GM19463 (cell line): ENCODE data around the gene ANKRD10.

Experiments used
- ATAC-seq: cut with Tn5 transposase; IDR thresholded peaks from one replicate; pipeline ENCODE4 v1.9.1; 2021; ENCODE audit warnings: mild to moderate bottlenecking, moderate library complexity; ENCODE audit not compliant: unreplicated experiment

ANKRD10 gene

DNA sequence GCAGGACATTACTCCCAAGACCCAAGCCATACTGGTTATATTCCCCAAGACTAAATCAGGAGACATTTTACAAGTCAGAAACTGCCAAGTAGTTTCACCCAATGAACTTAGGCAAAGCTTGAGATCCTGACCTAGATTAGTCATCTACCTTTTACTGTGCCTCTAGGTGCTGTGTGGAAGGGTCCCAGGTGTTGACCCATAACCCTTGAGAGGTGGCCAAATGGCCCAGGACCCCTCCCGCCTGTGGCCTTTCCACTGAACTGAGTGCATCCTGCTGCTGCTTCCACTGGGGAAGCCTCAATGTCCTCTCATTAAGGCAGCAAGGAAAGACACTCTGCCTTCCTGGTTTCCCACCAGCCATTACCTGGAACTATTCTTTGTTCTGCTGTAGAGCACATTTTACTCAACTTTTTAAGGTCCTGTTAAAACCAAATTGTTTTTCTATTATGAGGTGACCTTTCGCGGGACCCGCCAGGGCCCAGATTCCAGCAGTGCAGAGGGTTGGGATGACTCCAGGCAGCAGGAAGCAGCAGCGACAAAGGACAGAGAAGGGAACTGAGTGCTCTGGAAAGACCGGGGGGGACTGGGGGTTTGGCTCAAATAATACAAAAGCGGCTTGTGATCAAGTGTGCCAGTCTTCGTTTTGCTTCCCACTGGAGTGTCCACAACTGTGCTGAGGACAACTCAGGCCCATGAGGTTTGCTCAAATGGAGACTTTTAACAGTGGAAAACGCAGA lies 27.1 kb downstream of the ANKRD10 start:
- ATAC-seq: no peak

GRCh38 chr13:110886870-110887596 lies 27.8 kb downstream of the ANKRD10 start:
- no peak for ATAC-seq

DNA sequence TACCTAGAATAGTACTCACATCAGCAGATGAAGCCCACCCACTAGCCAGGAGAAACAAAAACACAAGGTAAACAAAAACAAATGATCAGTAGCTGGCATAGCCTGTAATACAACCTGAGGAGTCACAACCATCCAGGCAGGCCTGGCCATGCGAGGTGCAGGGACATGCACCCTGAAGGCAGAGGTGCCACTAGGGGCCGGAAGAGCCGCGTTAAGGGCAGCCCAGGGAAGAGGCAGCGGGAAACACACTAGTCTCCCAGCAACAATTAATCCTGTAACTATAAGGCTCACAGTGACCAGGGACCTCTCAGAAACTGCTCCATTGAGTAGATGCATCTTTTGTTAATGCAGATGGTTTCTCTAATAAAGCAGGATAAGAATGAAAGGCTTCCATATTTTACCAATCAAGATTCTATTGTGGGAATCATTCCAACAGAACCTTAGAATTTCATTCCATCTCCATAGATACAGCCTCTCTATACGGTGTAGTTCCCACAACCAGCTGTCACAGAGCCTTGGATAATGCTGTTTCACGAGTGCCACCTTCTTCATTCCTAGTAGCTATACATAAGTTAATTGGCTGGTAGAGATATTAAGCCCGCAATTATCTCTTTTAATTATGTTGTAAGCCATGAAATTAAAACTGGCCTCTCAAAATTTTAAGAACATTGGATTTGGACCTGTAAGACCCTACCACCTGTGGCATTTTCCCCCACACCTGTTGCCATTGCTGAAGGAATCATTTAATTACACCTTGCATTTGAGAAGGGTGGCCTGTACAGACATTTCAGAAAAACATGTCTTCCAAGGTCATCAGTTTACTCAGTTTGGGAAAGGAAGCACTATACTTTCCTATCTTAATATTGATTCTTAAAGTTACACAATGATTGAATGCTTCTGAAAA lies 28.7 kb downstream of the ANKRD10 start:
- ATAC-seq: no peak

GRCh38 chr13:110885516-110885915 lies 29.4 kb downstream of the ANKRD10 start:
- no peak for ATAC-seq

GRCh38 chr13:110884517-110884916 lies 30.4 kb downstream of the ANKRD10 start:
- no peak for ATAC-seq

DNA sequence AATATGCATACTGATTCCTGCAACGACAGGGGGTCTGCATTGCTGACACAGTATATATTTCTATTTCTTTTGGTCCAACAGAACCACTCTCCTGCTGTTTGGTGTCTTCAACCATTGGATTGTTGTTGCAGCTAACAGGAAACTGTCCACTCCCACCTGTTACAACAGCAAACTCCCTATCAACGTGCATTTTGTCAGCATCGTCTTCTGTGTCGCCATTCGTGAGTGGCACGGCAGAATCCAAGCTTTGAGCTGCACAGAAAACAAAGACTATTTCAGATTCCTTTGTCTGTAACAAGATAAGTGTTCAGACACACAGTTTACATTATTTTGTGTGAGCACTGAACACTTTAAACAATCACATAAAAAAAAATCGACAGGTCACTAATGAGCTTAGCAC lies 31.3 kb downstream of the ANKRD10 start:
- no peak for ATAC-seq

DNA sequence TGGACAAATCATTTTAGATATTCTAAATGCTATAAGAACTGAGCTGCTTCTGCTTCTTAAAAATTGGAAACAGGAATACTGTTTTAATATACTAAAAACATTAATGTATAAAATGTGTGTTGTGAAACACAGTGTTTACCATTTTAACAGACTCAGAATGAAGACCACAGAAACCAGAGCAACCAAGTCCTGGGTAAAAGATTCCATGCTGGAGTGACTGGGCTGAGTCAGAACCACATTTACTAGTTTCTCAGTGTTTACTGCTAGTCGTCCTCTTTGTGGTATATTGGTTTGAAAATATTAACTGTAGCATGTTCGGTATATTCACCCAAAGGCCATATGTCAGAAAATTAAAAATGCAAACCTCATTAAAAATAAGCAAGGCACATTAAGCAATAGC lies 31.9 kb downstream of the ANKRD10 start:
- no peak for ATAC-seq

GRCh38 chr13:110881839-110882627 lies 32.8 kb downstream of the ANKRD10 start:
- no peak for ATAC-seq

GRCh38 chr13:110880627-110881026 lies 34.2 kb downstream of the ANKRD10 start:
- no peak for ATAC-seq

DNA sequence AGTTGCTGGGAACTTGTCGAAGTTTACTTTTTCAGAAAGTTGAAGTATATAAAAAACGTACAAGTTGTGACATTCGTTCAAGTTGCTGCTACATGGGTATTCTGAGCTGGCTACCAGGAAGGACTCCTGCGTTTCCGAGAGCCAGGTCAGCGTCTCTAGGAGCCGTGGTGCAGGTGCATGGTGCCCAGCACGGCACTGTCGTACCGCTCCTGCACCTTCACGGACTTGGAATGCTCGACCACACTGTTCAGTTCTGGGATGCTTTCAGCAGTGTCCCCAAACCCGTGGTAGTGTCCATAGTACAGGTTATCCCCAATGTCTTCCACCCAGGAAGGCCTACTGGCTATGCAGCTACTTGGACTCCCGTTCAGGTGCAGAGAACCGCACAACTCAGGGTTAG lies 35.4 kb downstream of the ANKRD10 start:
- no peak for ATAC-seq

DNA sequence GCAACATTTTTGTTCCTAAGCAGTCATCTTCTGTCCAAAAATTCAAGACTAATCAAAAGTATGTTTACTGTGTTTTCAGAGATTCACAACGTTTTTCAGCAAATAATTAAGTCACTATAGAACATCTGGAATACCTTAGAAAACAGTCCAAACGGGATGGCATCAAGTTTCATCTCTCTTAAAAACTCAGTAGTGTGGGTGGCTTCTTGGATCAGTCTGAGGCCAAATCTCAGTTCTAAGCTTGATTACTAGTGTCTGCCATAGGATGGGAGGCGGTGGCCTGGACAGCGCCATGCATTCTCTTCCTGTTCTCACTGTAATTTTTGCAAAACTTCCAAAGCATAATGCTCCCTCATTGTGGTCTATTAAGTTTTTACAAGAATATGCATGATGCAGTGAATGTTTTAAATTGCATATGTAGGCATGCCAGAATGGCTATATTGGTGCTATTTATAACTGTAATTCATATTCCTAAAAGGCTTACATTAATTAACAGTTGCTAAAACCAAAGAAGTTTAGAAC lies 37.1 kb downstream of the ANKRD10 start:
- no peak for ATAC-seq

DNA sequence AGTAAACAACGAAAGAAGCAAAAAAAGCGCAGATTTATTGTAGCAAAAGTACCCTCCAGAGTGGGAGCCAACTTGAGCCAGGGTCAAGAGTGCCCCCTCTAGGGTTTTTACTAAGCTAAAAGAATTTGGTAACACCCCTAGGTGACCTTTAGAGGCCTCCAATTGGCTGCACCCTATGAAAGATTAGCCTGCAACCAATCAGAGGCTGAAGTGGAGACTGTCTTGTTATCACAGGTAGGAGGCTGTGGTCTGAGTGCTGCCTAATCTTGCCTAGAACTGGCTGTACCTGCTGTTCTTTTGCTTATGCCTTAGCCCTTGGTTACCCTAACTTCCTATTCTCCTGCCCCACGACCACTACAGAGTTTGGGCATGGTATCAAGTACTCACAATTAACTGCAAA lies 38.3 kb downstream of the ANKRD10 start:
- no peak for ATAC-seq

DNA sequence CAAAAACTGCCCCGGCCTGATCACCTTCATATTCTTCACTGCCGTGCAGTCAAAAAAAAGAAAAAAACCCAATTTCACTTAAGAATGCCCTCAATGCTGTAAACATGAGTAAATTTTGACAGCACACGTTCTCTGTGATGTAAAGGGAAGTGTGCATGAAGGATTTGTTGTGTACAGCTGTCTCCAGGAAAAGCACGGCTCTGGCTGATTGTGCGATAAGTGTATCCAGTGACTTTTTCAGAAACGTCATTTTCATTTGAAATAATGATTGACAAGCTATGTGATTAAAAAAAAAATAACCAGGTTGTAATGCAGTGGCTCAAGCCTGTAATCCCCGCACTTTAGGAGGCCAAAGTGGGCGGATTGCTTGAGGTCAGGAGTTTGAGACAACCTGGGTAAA lies 39.6 kb downstream of the ANKRD10 start:
- no peak for ATAC-seq

GRCh38 chr13:110874508-110874960 lies 40.3 kb downstream of the ANKRD10 start:
- ATAC-seq: peak; percentile 91

DNA sequence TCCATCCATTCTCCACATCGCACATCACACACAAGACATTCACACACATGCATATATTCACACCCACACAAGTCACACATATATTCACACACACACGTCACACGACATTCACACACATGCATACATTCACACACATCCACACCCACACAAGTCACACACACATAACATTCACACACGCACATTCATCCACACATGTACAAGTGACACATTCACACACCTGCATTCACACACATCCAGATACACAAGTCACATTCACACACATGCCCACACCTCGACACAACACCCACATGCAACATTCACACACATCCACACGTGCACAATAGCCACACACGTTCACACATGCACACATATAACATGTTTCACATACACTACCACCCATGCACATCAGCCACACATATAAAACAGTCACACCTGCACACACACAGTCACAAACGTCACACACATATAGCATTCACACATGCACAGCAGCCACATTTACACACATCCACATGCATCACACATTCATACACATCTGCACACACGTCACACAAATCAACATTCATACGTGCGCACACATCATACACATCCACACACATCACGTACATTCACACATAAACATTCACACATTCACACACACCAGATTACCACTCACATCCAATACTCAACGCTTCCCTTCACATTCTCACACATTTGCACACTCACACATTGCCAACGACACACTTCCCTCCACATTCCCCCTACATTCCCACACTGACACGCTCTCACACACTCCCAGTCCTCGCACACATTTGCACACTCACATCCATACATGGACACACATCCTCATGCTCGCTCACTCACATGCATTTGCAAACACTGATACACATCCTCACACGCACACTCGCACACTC lies 41.0 kb downstream of the ANKRD10 start:
- no peak for ATAC-seq

DNA sequence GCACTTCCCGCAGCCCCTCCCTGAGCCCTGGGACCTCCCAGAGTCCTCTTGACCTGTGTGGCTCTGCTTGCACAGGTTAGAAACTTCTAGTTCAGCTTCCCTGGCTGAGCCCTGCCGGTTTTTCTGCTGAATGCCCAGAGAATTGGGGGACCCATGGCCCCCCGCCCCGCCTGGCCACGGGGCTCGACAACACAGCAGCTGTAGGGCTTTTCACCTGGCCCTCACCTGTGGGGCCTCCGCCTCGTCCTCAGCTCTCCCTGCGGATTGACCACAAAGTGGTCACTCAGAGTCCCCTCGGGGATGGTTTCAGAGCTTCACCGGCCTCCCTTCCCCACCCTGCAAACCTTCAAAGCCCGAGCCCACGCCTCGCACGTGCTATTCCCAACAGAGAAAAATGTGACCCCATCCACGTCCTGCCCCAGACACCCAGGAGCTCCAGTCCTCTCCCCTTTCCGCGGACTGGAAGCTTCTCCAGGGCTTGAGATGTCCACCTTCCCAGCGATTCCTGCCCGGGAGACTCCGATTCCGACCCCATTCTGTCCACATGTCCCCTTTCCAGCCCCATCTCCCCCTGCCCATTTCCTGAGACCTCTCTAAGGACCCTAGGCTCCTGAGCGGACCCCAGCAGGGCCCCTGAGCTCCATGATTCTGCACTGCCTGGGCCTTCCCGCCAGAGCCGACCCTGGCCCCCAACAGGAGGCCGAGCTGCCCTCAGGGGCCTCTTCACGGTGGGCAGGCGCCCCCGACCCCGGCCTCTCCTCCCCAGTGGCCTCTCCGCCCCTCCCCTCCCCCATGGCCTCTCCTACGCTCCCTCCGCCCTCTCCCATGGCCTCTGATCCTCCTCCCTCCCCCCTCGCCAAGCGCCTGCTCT lies 41.9 kb downstream of the ANKRD10 start:
- ATAC-seq: no peak

DNA sequence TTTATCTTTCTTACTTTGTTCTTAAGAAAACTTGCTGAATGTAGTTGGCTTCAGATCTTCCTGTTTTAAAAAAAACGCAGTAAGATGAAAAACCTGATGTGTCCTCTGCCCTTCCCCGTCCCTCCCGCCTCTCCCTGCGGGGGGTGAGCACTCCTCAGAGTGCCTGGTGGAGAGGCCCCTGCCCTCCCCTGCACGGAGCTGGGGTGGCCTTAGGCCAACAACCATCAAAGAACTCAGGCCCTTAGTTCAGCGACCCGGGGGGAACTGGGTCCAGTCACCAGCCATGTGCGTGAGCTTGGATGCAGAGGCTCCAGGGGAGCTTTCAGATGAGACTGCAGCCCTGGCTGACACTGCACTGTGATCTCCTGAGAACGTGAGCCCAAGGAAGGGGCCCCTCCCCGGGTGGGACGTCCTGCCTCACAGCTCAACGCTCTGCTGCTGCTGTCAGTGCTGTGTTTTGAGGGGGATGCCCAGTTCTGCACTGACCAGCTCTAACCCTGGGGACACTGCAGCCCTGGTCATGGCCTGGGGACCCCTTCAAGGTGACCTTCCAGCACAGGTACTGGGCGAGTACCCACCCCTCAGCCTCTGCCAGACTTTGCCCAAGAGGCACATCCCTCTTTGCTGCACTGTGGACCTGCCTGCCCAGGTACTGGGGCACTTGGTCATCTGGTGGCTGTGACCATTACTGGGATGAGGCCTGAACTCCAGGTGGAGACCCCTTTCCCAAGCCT lies 42.7 kb downstream of the ANKRD10 start:
- ATAC-seq: no peak
